Measurements from ENCODE around the gene CD300LB.

DNA sequence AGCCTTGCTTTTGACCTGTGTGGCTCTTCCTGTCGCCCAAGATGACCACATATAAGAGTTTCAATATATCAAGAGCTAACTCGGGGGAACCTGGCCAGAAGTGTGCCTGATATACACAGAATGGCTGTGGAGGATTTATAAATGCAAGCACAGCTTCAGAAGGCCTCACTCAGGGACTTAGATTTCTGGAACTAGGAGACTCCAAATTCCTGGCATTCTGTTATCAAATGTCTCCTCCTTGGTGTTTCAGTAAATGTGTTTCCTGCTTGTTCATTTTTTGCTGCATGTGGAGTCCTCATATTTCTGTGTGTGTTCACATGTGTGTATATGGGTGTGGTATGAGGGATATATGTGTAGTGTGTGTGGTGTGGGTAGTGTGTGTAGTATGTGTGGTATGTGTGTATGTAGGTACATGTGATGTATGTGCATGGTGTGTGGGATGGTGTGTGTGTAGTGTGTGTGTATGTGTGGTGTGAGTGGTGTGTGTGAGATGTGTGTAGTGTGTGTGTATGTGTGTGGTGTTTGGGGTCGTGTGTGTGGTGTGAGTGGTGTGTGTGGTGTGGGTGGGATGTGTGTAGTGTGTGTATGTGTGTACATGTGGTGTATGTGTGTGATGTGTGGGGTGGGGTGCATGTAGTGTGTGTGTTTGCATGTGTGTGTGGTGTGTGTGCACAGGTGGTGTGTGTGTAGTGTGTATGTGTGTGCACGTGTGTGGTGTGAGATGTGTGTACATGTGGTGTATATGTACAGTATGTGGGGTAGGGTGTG is 37.0 kb upstream of the CD300LB start:
- no peak for TF ChIP-seq GATA2 (IDR thresholded peaks at IDR 0.05; ENCODE audit: low read depth, low read length)
- no peak for TF ChIP-seq GATA3 (IDR thresholded peaks at IDR 0.05; ENCODE audit: low read depth, low read length)

Data from SH-SY5Y (cell line).